ENCODE measurements around the gene GRIK4. TPM values are rescaled to one million over a fixed set of nuclear protein-coding genes. Genes with fewer than 3 reads are reported as not detected.

Gene GRIK4
- total RNA-seq, 4 donors from 2014 or later, result 0.57 to 0.85 TPM; not detected in 2

DNA sequence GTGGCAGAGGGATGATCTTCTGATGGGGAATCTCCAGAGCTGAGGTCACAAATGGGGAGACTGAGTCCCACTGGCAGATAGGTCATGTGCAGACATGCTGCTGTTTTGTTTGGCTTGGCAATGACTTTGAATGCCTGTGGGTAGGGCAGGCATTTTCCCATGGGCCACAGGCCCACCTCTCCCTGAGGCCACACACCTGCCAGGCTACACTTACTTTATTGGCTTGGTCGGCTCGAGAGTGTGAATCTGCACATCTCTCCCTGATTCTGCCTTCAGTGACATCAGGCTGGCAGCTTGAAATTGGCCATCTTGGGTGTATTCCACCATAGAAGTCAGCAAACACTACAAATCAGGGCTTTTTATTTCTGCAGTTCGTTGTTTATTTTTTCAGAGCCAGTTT, 91.5 kb downstream of the GRIK4 start:
- TF ChIP-seq, protein P1, sequence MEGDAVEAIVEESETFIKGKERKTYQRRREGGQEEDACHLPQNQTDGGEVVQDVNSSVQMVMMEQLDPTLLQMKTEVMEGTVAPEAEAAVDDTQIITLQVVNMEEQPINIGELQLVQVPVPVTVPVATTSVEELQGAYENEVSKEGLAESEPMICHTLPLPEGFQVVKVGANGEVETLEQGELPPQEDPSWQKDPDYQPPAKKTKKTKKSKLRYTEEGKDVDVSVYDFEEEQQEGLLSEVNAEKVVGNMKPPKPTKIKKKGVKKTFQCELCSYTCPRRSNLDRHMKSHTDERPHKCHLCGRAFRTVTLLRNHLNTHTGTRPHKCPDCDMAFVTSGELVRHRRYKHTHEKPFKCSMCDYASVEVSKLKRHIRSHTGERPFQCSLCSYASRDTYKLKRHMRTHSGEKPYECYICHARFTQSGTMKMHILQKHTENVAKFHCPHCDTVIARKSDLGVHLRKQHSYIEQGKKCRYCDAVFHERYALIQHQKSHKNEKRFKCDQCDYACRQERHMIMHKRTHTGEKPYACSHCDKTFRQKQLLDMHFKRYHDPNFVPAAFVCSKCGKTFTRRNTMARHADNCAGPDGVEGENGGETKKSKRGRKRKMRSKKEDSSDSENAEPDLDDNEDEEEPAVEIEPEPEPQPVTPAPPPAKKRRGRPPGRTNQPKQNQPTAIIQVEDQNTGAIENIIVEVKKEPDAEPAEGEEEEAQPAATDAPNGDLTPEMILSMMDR (IDR thresholded peaks at IDR 0.05; ENCODE audit: low read depth), result no peak

DNA sequence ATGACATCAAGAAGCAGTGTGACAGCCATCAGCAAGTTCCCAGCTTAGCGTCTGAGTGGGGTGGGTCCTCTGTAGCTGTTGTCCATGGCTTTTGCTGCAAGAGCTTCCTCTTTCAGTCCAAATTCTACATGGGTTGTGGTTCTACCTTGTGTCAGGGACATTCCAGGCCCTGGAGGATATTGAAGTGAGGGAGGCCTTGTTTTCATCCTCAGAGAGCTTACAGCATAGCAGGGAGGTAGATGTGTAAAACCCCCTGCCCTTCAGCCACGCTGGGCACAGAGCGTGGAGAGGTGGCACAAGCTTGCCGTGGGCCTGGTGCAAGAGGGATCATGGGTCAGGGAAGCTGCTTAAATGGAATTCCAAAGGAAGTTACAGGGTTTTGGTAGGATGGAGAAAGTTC, 93.9 kb downstream of the GRIK4 start:
- TF ChIP-seq, protein P1 (IDR thresholded peaks at IDR 0.05; ENCODE audit: low read depth), result no peak

DNA sequence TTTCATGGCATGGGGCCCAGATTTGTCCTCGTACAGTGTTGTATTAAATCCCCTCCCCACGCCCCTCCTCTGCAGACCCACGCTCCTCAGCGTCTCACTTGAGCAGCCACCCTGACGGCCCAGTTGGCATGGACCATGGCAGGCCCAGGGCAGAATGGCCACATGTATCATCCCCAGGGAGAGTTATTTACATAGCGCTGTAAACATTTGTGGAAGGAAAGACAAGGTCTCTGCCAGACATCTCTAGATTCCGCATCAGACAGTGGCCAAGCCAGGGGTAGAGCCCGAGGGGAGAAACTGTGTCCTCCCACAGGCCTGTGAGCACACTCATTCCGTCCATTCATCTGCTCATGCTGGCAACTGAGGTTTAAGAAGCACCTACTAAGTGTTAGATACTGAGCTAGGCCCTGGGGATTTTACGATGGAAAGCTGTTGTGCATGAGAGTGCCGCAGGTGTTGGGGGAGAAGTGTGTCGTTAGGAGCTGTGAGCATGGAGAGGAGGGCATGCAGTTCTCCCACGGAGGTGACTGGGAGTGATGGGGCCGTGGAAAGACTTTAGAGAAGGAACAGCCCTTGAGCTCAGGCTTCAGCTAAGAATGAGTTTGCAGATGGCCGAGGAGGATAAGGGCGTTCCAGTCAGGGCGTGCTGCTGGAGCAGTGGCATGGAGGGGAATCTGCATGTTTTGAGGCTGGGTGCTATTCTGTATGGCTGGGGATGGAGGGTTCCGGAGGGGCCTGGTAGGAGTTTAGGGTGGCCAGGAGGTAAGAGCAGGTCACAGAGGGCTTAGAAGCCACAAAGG, 94.9 kb downstream of the GRIK4 start:
- TF ChIP-seq, protein P1 (IDR thresholded peaks at IDR 0.05; ENCODE audit: low read depth), result no peak

DNA sequence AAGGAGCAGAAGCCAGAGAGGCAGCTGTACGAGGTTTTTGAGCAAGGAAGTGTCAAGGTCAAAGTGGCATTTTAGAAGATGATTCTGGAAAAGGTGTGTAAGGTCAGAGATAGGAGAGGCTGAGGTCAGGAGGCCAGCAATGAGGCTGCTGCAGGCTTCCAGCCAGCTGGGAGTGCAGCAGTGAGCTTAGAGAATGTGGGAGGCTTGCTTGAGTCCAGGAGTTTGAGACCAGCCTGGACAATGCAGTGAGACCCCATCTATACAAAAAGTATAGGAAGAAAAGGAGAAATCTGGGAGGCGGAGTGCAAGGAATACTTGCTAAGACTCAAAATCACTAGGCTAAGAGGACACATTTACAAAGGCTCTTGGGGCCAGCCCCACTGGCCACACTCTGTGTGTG, 96.5 kb downstream of the GRIK4 start:
- TF ChIP-seq, protein P1 (IDR thresholded peaks at IDR 0.05; ENCODE audit: low read depth), result no peak

DNA sequence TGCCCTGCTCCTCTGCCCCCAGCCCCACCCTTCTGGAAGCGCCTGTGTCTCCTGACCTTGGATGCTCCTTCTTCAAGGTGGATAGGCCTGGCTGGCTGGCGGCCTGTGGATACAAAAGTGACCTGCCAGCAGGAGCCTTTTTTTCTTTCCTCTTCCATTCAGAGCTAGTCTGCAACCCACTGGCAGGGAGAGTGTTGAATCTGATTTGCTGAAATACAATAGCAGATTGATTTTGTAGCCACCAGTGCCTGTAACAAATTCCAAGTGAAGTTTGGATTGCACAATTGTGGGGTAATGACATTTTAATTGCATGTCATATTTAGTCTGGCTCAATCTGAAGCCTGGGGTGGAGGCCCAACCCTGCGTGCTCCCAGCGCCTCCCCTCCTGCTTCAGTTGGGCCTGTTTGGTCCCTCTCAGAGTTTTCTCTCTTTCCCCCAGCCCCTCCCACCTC, 97.2 kb downstream of the GRIK4 start:
- TF ChIP-seq, protein P1 (IDR thresholded peaks at IDR 0.05; ENCODE audit: low read depth), result no peak

DNA sequence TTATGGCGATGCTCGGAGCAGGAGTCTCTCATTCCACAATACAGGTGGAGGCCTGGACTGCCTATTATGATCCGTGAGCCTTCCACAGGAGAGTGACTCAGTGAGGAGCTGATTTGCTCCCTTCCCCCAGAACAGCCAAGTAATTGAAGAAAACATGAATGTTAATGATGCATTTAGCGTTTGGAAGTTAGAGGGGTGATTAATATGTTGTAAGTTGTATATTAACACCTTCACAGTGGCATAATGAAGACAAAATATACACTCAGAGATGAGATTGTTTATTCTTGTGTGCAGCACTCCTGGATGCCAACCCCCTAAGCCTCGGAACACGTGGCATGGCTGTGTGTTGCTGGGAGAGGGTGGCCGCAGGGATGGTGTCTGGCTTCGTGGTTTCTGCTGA, 98.6 kb downstream of the GRIK4 start:
- TF ChIP-seq, protein P1 (IDR thresholded peaks at IDR 0.05; ENCODE audit: low read depth), result no peak

DNA sequence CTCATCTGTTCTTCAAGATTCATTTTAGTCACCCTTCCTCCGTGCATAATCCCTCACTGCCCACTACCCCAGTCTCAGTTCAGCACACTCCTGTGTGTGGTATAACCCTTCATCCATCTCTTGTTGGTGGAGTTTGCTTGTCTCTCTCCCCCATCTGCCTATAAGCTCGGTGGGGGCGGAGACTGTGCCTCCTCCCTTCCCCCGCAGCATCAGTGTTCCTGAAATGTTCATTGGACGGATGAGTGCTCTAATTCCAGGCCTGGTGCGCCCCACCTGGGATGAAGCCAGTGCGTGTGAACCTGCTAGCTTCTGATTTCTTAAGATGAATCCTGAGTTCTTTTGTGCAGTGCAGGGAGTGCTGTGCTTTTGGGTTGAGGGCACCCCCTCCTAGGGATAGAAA, 100.0 kb downstream of the GRIK4 start:
- TF ChIP-seq, protein P1 (IDR thresholded peaks at IDR 0.05; ENCODE audit: low read depth), result no peak
